Measurements from ENCODE around the gene CYP4V2.

The CYP4V2 gene

GRCh38 chr4:186169333-186169944 lies 21.9 kb upstream of the CYP4V2 start:
- WGBS = 91% methylated on average over 18 of the region's 18 CpGs
- Histone ChIP-seq H3K9ac (ENCODE audit: low read length) (no peak overlapping the region), H3K27me3 (ENCODE audit: control insufficient read depth in 1 of 2, insufficient read depth in 1 of 2, low read length in 2 of 2) (no peaks in the 10 kb centered on the region), H3K9me3 (ENCODE audit: control insufficient read depth, low read length) (no peaks in the 10 kb centered on the region), H2BK12ac (ENCODE audit: low read length in 2 of 2) (no peak overlapping the region), H3K36me3 (ENCODE audit: control insufficient read depth in 1 of 2, insufficient read depth in 2 of 2, low read depth in 1 of 2, low read length in 2 of 2) (no peaks in the 10 kb centered on the region), H3K18ac (ENCODE audit: low read depth in 1 of 2, low read length in 2 of 2) (no peak overlapping the region), H2BK5ac (ENCODE audit: low read depth, low read length, poor library complexity, severe bottlenecking) (no peak overlapping the region), H4K91ac (ENCODE audit: low read length) (no peak overlapping the region), H2BK15ac (ENCODE audit: low read depth, poor library complexity, severe bottlenecking) (no peak overlapping the region), H4K8ac (ENCODE audit: low read length) (no peak overlapping the region), H2AFZ (ENCODE audit: low read depth, low read length) (no peak overlapping the region), H2BK120ac (ENCODE audit: low read depth, low read length) (no peak overlapping the region), H3K23ac (ENCODE audit: low read length in 2 of 2) (no peak overlapping the region), H3K79me1 (replicated peaks; ENCODE audit: low read length, poor library complexity, severe bottlenecking) (no peaks in the 10 kb centered on the region), H3K4me1 (ENCODE audit: control insufficient read depth, insufficient read depth, low read depth, low read length) (peaks cover 4% of the 10 kb centered on the region), H3K4me3 (ENCODE audit: insufficient read depth in 1 of 2, low read depth in 1 of 2, low read length in 2 of 2) (no peak overlapping the region), H3K14ac (ENCODE audit: low read length in 2 of 2) (no peak overlapping the region), H3K4me2 (ENCODE audit: low read length, poor library complexity, severe bottlenecking) (no peak overlapping the region), H3K27ac (ENCODE audit: low read length, poor library complexity, severe bottlenecking) (no peak overlapping the region), H2AK5ac (ENCODE audit: low read length, severe bottlenecking) (no peak overlapping the region), H3K4ac (ENCODE audit: low read depth in 1 of 2, low read length in 2 of 2) (no peak overlapping the region)
- no peak for DNase-seq

- Histone ChIP-seq H2BK15ac (ENCODE audit: low read depth, poor library complexity, severe bottlenecking) (no peak overlapping the region), H2BK12ac (ENCODE audit: low read length in 2 of 2) (no peak overlapping the region), H4K91ac (ENCODE audit: low read length) (no peak overlapping the region), H3K4me3 (ENCODE audit: insufficient read depth in 1 of 2, low read depth in 1 of 2, low read length in 2 of 2) (no peak overlapping the region), H3K4ac (ENCODE audit: low read depth in 1 of 2, low read length in 2 of 2) (no peak overlapping the region), H2AK5ac (ENCODE audit: low read length, severe bottlenecking) (no peak overlapping the region), H3K9ac (ENCODE audit: low read length) (no peak overlapping the region), H3K27me3 (ENCODE audit: control insufficient read depth in 1 of 2, insufficient read depth in 1 of 2, low read length in 2 of 2) (no peaks in the 10 kb centered on the region), H3K4me1 (ENCODE audit: control insufficient read depth, insufficient read depth, low read depth, low read length) (peaks cover 4% of the 10 kb centered on the region), H3K4me2 (ENCODE audit: low read length, poor library complexity, severe bottlenecking) (no peak overlapping the region), H2AFZ (ENCODE audit: low read depth, low read length) (no peak overlapping the region), H3K9me3 (ENCODE audit: control insufficient read depth, low read length) (no peaks in the 10 kb centered on the region), H3K27ac (ENCODE audit: low read length, poor library complexity, severe bottlenecking) (no peak overlapping the region), H3K79me1 (replicated peaks; ENCODE audit: low read length, poor library complexity, severe bottlenecking) (no peaks in the 10 kb centered on the region), H4K8ac (ENCODE audit: low read length) (no peak overlapping the region), H3K36me3 (ENCODE audit: control insufficient read depth in 1 of 2, insufficient read depth in 2 of 2, low read depth in 1 of 2, low read length in 2 of 2) (no peaks in the 10 kb centered on the region), H2BK120ac (ENCODE audit: low read depth, low read length) (no peak overlapping the region), H3K18ac (ENCODE audit: low read depth in 1 of 2, low read length in 2 of 2) (no peak overlapping the region), H3K23ac (ENCODE audit: low read length in 2 of 2) (no peak overlapping the region), H3K14ac (ENCODE audit: low read length in 2 of 2) (no peak overlapping the region), H2BK5ac (ENCODE audit: low read depth, low read length, poor library complexity, severe bottlenecking) (no peak overlapping the region)
- DNase-seq = no peak
- WGBS = 90% methylated on average over 16 of the region's 16 CpGs
Observed at GRCh38 chr4:186169945-186170802, 21.2 kb upstream of the CYP4V2 start.

- no peaks in the 10 kb centered on the region for H3K79me1 ChIP-seq (replicated peaks; ENCODE audit: low read length, poor library complexity, severe bottlenecking)
Observed at GRCh38 chr4:186170966-186171365, 20.4 kb upstream of the CYP4V2 start.

GRCh38 chr4:186172546-186172945 lies 18.8 kb upstream of the CYP4V2 start:
- no peaks in the 10 kb centered on the region for H3K27me3 ChIP-seq (ENCODE audit: control insufficient read depth in 1 of 2, insufficient read depth in 1 of 2, low read length in 2 of 2)
- no peak overlapping the region for H3K4me2 ChIP-seq (ENCODE audit: low read length, poor library complexity, severe bottlenecking)
- H3K4me1 ChIP-seq (ENCODE audit: control insufficient read depth, insufficient read depth, low read depth, low read length) = peaks cover 4% of the 10 kb centered on the region
- H2AFZ ChIP-seq (ENCODE audit: low read depth, low read length) = no peak overlapping the region
- no peak overlapping the region for H3K18ac ChIP-seq (ENCODE audit: low read depth in 1 of 2, low read length in 2 of 2)
- H3K36me3 ChIP-seq (ENCODE audit: control insufficient read depth in 1 of 2, insufficient read depth in 2 of 2, low read depth in 1 of 2, low read length in 2 of 2) = no peaks in the 10 kb centered on the region
- no peak overlapping the region for H2BK12ac ChIP-seq (ENCODE audit: low read length in 2 of 2)
- H3K4me3 ChIP-seq (ENCODE audit: insufficient read depth in 1 of 2, low read depth in 1 of 2, low read length in 2 of 2) = no peak overlapping the region
- H3K27ac ChIP-seq (ENCODE audit: low read length, poor library complexity, severe bottlenecking) = no peak overlapping the region
- no peak overlapping the region for H4K8ac ChIP-seq (ENCODE audit: low read length)
- H2BK15ac ChIP-seq (ENCODE audit: low read depth, poor library complexity, severe bottlenecking) = no peak overlapping the region
- no peak overlapping the region for H3K9ac ChIP-seq (ENCODE audit: low read length)
- 74% methylated on average over 3 of the region's 8 CpGs for WGBS
- no peak overlapping the region for H2AK5ac ChIP-seq (ENCODE audit: low read length, severe bottlenecking)
- DNase-seq = no peak
- H3K4ac ChIP-seq (ENCODE audit: low read depth in 1 of 2, low read length in 2 of 2) = no peak overlapping the region
- H2BK5ac ChIP-seq (ENCODE audit: low read depth, low read length, poor library complexity, severe bottlenecking) = no peak overlapping the region
- no peak overlapping the region for H3K14ac ChIP-seq (ENCODE audit: low read length in 2 of 2)
- no peak overlapping the region for H4K91ac ChIP-seq (ENCODE audit: low read length)
- H3K79me1 ChIP-seq (replicated peaks; ENCODE audit: low read length, poor library complexity, severe bottlenecking) = no peaks in the 10 kb centered on the region
- no peaks in the 10 kb centered on the region for H3K9me3 ChIP-seq (ENCODE audit: control insufficient read depth, low read length)
- no peak overlapping the region for H2BK120ac ChIP-seq (ENCODE audit: low read depth, low read length)
- no peak overlapping the region for H3K23ac ChIP-seq (ENCODE audit: low read length in 2 of 2)

More at GRCh38 chr4:186170966-186171365, 20.4 kb upstream of the CYP4V2 start:
- no peaks in the 10 kb centered on the region for H3K36me3 ChIP-seq (ENCODE audit: control insufficient read depth in 1 of 2, insufficient read depth in 2 of 2, low read depth in 1 of 2, low read length in 2 of 2)
- DNase-seq = no peak
- H2BK15ac ChIP-seq (ENCODE audit: low read depth, poor library complexity, severe bottlenecking) = no peak overlapping the region
- H2AK5ac ChIP-seq (ENCODE audit: low read length, severe bottlenecking) = no peak overlapping the region
- H3K9me3 ChIP-seq (ENCODE audit: control insufficient read depth, low read length) = no peaks in the 10 kb centered on the region
- no peak overlapping the region for H3K14ac ChIP-seq (ENCODE audit: low read length in 2 of 2)
- H3K27ac ChIP-seq (ENCODE audit: low read length, poor library complexity, severe bottlenecking) = no peak overlapping the region
- H3K27me3 ChIP-seq (ENCODE audit: control insufficient read depth in 1 of 2, insufficient read depth in 1 of 2, low read length in 2 of 2) = no peaks in the 10 kb centered on the region
- H3K9ac ChIP-seq (ENCODE audit: low read length) = no peak overlapping the region
- H3K4me1 ChIP-seq (ENCODE audit: control insufficient read depth, insufficient read depth, low read depth, low read length) = peaks cover 4% of the 10 kb centered on the region
- no peak overlapping the region for H4K8ac ChIP-seq (ENCODE audit: low read length)
- WGBS = 87% methylated on average over 13 of the region's 13 CpGs
- H3K23ac ChIP-seq (ENCODE audit: low read length in 2 of 2) = no peak overlapping the region
- H3K4me3 ChIP-seq (ENCODE audit: insufficient read depth in 1 of 2, low read depth in 1 of 2, low read length in 2 of 2) = no peak overlapping the region
- H2AFZ ChIP-seq (ENCODE audit: low read depth, low read length) = no peak overlapping the region
- no peak overlapping the region for H3K4me2 ChIP-seq (ENCODE audit: low read length, poor library complexity, severe bottlenecking)
- H3K4ac ChIP-seq (ENCODE audit: low read depth in 1 of 2, low read length in 2 of 2) = no peak overlapping the region
- H2BK120ac ChIP-seq (ENCODE audit: low read depth, low read length) = no peak overlapping the region
- no peak overlapping the region for H4K91ac ChIP-seq (ENCODE audit: low read length)
- H2BK12ac ChIP-seq (ENCODE audit: low read length in 2 of 2) = no peak overlapping the region
- no peak overlapping the region for H2BK5ac ChIP-seq (ENCODE audit: low read depth, low read length, poor library complexity, severe bottlenecking)
- no peak overlapping the region for H3K18ac ChIP-seq (ENCODE audit: low read depth in 1 of 2, low read length in 2 of 2)
